Fibroblast of the aortic adventitia (primary cell): Measurements from ENCODE around the gene ATP10A. TPM values are rescaled to one million over a fixed set of nuclear protein-coding genes. Genes with fewer than 3 reads are reported as not detected.

Experiments
- DNase-seq: peaks from one replicate; pipeline ENCODE4 v3.0.0-alpha.2; 2010; ENCODE audit warnings: low read depth
- H3K4me3 ChIP-seq: 2 replicates; pipeline ENCODE4 v1.5.1; 2011; ENCODE audit warnings: low read depth, mild to moderate bottlenecking, control low read depth, low read length, moderate library complexity
- total RNA-seq: library from RNA; depleted of rRNA; stranded (reverse); fragments of >200 nt; gene quantifications from 2 replicates; pipeline ENCODE4 v1.2.3, GENCODE V29; 2012; ENCODE audit warnings: low replicate concordance
- TF ChIP-seq, protein P1 (sequence below): IDR thresholded peaks from 2 replicates; pipeline ENCODE4 v1.5.1; 2011; ENCODE audit warnings: mild to moderate bottlenecking, low read length, control low read depth, inconsistent platforms; ENCODE audit not compliant: insufficient read depth

The ATP10A gene
- total RNA-seq, 1 donor, result 4.4 TPM

DNA sequence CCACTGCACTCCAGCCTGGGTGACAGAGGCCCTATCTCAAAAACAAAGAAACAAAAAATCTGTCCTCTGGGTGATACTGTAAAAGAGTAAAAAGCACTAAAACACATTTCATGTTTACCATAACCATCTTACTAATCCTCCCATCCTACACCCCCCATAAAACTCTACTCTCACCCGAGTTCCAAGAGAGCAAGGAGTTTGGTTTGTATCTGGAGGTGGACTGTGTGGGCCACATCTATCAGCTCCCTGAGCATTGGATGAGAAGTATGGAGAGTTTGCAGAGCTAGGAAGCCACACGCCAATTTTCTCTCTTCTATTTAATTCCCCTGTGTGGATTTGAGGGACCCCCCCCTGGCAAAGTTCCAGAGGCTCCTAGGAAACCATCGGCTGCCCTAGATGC is 80.0 kb downstream of the ATP10A start:
- no peak for DNase-seq
- TF ChIP-seq, protein P1, sequence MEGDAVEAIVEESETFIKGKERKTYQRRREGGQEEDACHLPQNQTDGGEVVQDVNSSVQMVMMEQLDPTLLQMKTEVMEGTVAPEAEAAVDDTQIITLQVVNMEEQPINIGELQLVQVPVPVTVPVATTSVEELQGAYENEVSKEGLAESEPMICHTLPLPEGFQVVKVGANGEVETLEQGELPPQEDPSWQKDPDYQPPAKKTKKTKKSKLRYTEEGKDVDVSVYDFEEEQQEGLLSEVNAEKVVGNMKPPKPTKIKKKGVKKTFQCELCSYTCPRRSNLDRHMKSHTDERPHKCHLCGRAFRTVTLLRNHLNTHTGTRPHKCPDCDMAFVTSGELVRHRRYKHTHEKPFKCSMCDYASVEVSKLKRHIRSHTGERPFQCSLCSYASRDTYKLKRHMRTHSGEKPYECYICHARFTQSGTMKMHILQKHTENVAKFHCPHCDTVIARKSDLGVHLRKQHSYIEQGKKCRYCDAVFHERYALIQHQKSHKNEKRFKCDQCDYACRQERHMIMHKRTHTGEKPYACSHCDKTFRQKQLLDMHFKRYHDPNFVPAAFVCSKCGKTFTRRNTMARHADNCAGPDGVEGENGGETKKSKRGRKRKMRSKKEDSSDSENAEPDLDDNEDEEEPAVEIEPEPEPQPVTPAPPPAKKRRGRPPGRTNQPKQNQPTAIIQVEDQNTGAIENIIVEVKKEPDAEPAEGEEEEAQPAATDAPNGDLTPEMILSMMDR, result no peak
- H3K4me3 ChIP-seq, result no peak overlapping the region

DNA sequence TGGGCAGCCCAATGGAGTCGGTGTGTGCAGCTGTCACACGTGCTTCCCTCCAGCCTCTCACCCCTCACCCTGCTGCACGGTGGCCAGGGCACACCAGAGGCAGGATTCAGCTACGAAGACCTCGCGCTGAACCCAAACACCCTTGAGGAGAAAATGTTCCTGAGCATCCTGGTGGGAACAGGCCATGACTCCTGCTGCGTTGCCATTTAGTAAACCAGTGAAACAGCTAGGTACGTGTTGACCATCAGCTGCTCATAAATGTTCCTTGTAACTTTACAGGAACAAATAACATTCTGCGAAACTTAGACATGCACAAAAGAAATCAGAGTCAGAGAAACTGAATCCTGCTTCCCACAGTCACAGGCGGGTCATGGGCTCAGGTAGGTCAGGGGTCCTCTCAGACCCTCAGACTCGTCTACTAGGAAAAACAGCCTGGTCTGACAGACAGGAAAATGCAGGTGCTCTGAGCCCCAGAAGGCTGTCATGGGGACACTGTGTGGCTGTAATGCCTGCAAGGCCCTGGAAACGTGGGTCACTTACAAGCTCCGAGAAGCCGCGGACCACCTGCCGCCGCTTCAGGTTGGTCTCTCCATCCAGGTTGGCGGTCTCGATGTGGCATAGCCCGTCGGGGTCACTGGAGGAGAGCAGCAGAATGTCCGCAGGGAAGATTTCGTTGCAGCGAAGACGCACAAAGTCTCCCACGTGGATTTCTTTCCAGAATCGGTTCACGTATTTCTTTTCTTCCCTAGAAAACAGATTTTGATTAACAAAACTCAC is 82.5 kb downstream of the ATP10A start:
- no peak for DNase-seq

DNA sequence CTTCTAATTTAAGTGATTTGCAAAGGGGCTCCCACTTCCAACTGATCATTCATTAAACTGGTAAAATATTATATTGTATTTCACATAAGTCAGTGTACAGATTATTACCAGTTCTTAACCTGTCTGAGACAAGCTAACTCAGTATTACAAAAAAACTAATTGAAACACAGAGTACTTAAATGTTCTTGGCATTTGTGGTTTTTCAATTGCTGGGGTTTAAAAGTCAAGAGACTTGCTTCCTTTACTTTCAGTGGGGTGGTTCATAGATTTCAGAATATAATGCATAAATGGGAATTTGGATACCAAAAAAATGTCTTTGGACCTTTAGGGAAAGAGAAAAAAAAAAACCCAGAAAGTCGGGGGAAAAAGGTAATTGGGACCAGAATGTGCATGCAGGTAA is 85.0 kb downstream of the ATP10A start:
- TF ChIP-seq, protein P1, result no peak
- DNase-seq, result no peak
- H3K4me3 ChIP-seq, result no peak overlapping the region

More for the DNA sequence above, 82.5 kb downstream of the ATP10A start:
- H3K4me3 ChIP-seq, result no peak overlapping the region
- TF ChIP-seq, protein P1, result no peak

DNA sequence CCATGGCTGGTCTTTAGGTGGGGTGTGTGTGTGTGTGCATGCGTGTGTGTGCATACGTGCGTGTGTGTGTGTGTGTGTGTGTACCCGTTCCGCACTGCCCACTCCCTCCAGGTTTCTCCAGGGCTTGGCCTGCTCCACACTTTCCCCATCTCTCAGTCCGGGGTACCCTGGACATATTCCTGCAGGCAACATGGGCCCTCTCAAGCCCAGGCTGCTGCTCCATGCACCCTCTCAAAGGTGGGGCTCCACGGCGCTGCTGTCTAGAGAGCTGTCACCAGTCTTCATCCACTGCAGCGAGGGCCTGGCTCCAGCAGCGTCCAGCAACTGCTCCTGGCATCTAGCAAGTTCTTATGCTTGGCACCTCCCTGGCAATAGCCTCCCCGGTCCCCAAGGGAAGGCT is 86.1 kb downstream of the ATP10A start:
- TF ChIP-seq, protein P1, result no peak
- H3K4me3 ChIP-seq, result no peak overlapping the region
- DNase-seq, result no peak

DNA sequence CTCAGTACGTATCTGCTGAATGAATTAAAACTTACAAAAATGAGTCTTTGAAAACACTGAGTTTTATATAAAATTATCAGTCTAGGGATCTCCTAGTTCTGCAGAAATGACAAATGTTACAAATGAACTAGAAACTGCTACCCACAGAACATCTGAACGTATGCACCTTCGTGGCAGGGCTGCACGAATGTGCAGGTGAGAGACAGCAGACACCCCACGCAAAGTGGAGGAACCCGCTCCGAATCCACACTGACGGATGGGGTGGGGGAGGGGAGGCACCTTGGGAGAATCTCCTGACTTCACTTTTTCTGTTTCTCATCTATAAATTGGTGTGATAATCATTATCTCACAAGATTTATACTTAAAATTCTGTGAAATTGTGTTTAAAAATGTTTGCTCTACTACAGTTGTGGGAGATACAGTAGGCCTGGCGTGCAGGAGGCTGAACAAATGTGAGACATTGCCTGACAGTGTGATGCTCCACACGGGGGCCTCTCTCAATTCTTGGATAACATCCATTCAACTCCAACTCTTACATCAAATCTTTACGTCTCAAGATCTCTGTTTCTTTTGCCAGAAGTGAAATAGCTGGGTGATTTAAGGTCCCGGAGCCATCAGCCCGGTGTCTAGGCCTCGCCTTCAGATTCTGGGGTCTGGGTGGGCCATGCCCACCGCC is 86.9 kb downstream of the ATP10A start:
- no peak overlapping the region for H3K4me3 ChIP-seq
- TF ChIP-seq, protein P1, result no peak
- no peak for DNase-seq

DNA sequence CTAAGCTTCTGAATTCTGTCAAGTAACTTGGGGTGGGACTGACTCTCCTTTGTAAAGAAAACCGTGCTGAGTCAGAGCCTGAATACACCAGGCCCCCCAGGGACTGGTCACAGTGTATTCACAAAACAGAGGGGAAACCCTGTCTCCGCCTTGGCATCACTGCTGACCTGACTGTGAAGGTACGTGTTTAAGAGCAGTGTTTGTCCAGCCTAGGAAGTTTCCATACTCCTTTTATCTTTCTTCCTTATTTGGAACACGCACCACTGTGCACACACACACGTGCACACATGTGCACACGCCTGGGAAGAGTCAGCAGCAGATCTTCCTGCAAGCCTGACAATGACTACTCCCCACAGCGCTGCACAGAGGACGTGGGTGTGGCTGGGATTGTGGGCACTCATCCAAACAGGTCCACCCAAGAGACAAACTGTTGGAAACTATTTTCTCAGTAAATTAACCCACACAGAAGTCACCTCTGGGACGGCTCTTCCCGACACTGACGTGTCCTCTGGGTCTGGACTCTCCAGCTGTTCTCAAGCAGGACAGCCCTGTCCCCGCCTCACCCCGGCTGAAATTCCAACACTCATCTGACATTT is 87.7 kb downstream of the ATP10A start:
- peak; percentile 77 for DNase-seq
- TF ChIP-seq, protein P1, result no peak
- no peak overlapping the region for H3K4me3 ChIP-seq
